ENCODE measurements around the gene ZMAT5.

Gene ZMAT5

DNA sequence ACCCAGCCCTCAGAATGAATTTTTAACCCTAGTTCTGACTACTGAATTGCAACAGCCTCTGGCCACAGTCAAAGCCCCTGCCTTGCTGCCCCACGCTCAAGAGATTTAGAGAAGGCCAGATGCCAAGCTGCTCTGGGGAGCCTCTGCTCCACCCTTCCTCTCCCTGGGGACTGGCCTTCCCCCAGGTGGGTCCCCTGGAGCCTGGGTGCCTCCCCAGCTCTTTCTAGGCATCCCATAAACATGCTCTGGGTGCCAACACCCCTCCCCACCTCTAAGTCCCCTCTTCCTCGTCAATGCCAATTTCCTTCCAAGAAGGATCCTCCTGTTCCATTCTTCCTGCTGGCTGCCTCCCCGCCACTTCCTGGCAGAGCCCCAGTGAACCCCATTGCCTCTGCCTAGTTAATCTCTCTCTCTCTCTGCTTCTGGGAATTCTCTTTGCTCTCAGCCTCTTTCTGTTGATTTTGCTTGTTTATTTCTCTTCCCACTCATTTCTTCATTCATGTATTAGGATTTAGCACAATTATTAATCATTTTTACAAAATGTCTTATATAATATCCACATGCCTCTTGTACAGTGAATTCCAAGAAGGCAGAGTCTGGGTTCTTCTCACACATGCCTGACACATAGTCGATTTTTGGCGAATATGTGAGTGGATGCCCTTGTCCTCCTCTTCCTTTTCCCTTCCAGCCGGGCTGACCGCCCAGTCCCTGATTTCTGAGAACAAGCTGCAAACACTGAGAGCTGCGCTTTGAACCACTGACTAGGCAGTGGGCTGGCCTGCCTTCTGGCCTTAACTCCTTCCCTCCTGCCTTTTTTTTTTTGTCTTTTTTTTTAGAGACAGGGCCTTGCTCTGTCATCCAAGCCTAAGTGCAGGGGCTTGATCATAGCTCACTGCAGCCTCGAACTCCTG lies 17.9 kb upstream of the ZMAT5 start:
- Histone ChIP-seq H2AFZ (ENCODE audit: low read depth, low read length, severe bottlenecking) (no peak overlapping the region), H3K9me2 (replicated peaks; ENCODE audit: insufficient read depth, low read length) (no peaks in the 10 kb centered on the region), H3K9ac (ENCODE audit: low read length) (no peak overlapping the region), H3K79me2 (ENCODE audit: insufficient read depth, low read length) (no peaks in the 10 kb centered on the region), H3K27me3 (ENCODE audit: low read length) (no peaks in the 10 kb centered on the region), H3K4me2 (ENCODE audit: low read depth, low read length, poor library complexity, severe bottlenecking) (no peak overlapping the region), H3F3A (ENCODE audit: insufficient read depth) (no peaks in the 10 kb centered on the region), H3K27ac (ENCODE audit: low read depth, low read length) (no peak overlapping the region), H4K20me1 (ENCODE audit: low read depth, low read length) (no peaks in the 10 kb centered on the region), H3K36me3 (ENCODE audit: low read length) (no peaks in the 10 kb centered on the region), H3K9me3 (ENCODE audit: insufficient read depth, low read length) (no peaks in the 10 kb centered on the region), H3K4me3 (ENCODE audit: insufficient read depth, low read length, poor library complexity, severe bottlenecking) (no peak overlapping the region)
- TF ChIP-seq, protein P1, sequence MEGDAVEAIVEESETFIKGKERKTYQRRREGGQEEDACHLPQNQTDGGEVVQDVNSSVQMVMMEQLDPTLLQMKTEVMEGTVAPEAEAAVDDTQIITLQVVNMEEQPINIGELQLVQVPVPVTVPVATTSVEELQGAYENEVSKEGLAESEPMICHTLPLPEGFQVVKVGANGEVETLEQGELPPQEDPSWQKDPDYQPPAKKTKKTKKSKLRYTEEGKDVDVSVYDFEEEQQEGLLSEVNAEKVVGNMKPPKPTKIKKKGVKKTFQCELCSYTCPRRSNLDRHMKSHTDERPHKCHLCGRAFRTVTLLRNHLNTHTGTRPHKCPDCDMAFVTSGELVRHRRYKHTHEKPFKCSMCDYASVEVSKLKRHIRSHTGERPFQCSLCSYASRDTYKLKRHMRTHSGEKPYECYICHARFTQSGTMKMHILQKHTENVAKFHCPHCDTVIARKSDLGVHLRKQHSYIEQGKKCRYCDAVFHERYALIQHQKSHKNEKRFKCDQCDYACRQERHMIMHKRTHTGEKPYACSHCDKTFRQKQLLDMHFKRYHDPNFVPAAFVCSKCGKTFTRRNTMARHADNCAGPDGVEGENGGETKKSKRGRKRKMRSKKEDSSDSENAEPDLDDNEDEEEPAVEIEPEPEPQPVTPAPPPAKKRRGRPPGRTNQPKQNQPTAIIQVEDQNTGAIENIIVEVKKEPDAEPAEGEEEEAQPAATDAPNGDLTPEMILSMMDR (IDR thresholded peaks at IDR 0.05; ENCODE audit: insufficient read depth, low read length, poor library complexity, severe bottlenecking), result no peak
- TF ChIP-seq EZH2phosphoT487 (conservative IDR thresholded peaks at IDR 0.05; ENCODE audit: low read length), result no peak

DNA sequence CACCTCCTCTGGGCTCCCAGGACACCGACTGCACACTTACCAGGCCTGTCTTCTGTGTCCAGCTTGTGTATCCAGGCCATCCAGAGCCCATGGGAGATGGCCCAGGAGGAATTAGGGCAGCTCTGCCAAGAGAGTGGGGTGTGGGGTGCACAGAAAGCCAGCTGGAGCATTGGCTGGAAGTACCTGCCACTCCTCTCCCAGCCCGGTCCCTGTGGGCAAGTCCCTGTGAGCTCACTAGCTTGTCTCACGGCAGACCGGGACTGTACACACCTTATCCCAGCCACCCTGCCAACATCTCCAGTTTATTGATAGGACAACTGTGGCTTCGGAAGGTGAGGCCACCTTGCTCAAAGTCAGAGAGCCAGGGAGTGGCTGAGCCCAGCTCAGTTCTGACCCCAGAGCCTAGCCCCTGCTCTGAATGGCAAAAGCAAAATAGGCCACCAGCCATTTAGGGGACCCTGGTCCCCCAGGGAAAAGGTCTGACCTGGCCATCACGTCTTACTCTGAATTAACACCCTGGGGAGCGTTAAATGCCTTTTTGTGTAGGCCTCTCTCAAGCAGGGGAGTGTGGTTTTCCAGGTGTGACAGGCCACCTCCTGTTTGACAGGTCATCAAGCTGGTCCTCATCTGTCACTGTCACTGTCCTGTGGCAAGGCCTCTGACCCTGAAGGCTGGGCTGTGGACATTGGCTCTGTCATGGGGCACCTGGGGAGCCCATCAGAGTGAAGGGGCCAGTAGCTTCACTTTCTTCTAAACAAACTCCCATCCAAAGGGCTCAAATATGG lies 15.4 kb upstream of the ZMAT5 start:
- Histone ChIP-seq H4K20me1 (ENCODE audit: low read depth, low read length) (no peaks in the 10 kb centered on the region), H2AFZ (ENCODE audit: low read depth, low read length, severe bottlenecking) (no peak overlapping the region), H3K79me2 (ENCODE audit: insufficient read depth, low read length) (no peaks in the 10 kb centered on the region), H3K4me2 (ENCODE audit: low read depth, low read length, poor library complexity, severe bottlenecking) (no peak overlapping the region), H3K4me3 (ENCODE audit: insufficient read depth, low read length, poor library complexity, severe bottlenecking) (no peak overlapping the region), H3K9me3 (ENCODE audit: insufficient read depth, low read length) (no peaks in the 10 kb centered on the region), H3K27ac (ENCODE audit: low read depth, low read length) (no peak overlapping the region), H3K9ac (ENCODE audit: low read length) (no peak overlapping the region), H3F3A (ENCODE audit: insufficient read depth) (no peaks in the 10 kb centered on the region), H3K36me3 (ENCODE audit: low read length) (no peaks in the 10 kb centered on the region), H3K9me2 (replicated peaks; ENCODE audit: insufficient read depth, low read length) (no peaks in the 10 kb centered on the region), H3K27me3 (ENCODE audit: low read length) (no peaks in the 10 kb centered on the region)
- TF ChIP-seq, protein P1 (IDR thresholded peaks at IDR 0.05; ENCODE audit: insufficient read depth, low read length, poor library complexity, severe bottlenecking), result no peak
- TF ChIP-seq EZH2phosphoT487 (conservative IDR thresholded peaks at IDR 0.05; ENCODE audit: low read length), result no peak

- no peak for TF ChIP-seq EZH2phosphoT487 (conservative IDR thresholded peaks at IDR 0.05; ENCODE audit: low read length)
- TF ChIP-seq, protein P1 (IDR thresholded peaks at IDR 0.05; ENCODE audit: insufficient read depth, low read length, poor library complexity, severe bottlenecking), result no peak
- Histone ChIP-seq H3K27me3 (ENCODE audit: low read length) (no peaks in the 10 kb centered on the region), H4K20me1 (ENCODE audit: low read depth, low read length) (no peaks in the 10 kb centered on the region), H3F3A (ENCODE audit: insufficient read depth) (no peaks in the 10 kb centered on the region), H2AFZ (ENCODE audit: low read depth, low read length, severe bottlenecking) (no peak overlapping the region), H3K9me2 (replicated peaks; ENCODE audit: insufficient read depth, low read length) (no peaks in the 10 kb centered on the region), H3K36me3 (ENCODE audit: low read length) (no peaks in the 10 kb centered on the region), H3K9me3 (ENCODE audit: insufficient read depth, low read length) (no peaks in the 10 kb centered on the region), H3K4me3 (ENCODE audit: insufficient read depth, low read length, poor library complexity, severe bottlenecking) (no peak overlapping the region), H3K27ac (ENCODE audit: low read depth, low read length) (no peak overlapping the region), H3K9ac (ENCODE audit: low read length) (no peak overlapping the region), H3K79me2 (ENCODE audit: insufficient read depth, low read length) (no peaks in the 10 kb centered on the region), H3K4me2 (ENCODE audit: low read depth, low read length, poor library complexity, severe bottlenecking) (no peak overlapping the region)
Measured at GRCh38 chr22:29780748-29781676, 14.2 kb upstream of the ZMAT5 start.

Data from SU-DHL-6 (cell line).